Nephron (organoid): ENCODE results near the gene PLAAT4.
A peak's percentile ranks its signal among the peaks of the same experiment; 100 is the strongest.
"Not testable (repeated sequence)": the region's sequence is repeated elsewhere in the genome, so short reads cannot be mapped to it uniquely, and the experiment has no call there.

ENCODE experiments used
- H3K27ac Mint-ChIP-seq, 3 experiments: 2 replicates each; pipeline ENCODE4 v1.8.0; 2020; ENCODE audit warnings: mixed read lengths in 3 of 3, mild to moderate bottlenecking in 2 of 3, moderate library complexity in 1 of 3
- H3K27me3 Mint-ChIP-seq: 2 replicates; pipeline ENCODE4 v1.8.0; 2021; ENCODE audit warnings: low read depth, mild to moderate bottlenecking, moderate library complexity, mixed read lengths
- H3K36me3 Mint-ChIP-seq: 2 replicates; pipeline ENCODE4 v1.8.0; 2020; ENCODE audit warnings: low read depth, mixed read lengths
- H3K4me1 Mint-ChIP-seq: 2 replicates; pipeline ENCODE4 v1.8.0; 2020; ENCODE audit warnings: mixed read lengths
- H3K4me3 Mint-ChIP-seq, 3 experiments: 2 replicates each; pipeline ENCODE4 v1.8.0; 2020; ENCODE audit warnings: mild to moderate bottlenecking in 3 of 3, mixed read lengths in 3 of 3, moderate library complexity in 2 of 3
- H3K9me3 Mint-ChIP-seq: 2 replicates; pipeline ENCODE4 v1.8.0; 2020; ENCODE audit warnings: mixed read lengths
- TF ChIP-seq, protein P1 (sequence below), 3 experiments: fragments of 200-600 bp; sonication (generic); IDR thresholded peaks; one replicate each; pipeline ENCODE4 v1.5.0; 2021; ENCODE audit warnings: antibody characterized with exemption in 3 of 3; ENCODE audit not compliant: unreplicated experiment in 3 of 3

PLAAT4 gene

DNA sequence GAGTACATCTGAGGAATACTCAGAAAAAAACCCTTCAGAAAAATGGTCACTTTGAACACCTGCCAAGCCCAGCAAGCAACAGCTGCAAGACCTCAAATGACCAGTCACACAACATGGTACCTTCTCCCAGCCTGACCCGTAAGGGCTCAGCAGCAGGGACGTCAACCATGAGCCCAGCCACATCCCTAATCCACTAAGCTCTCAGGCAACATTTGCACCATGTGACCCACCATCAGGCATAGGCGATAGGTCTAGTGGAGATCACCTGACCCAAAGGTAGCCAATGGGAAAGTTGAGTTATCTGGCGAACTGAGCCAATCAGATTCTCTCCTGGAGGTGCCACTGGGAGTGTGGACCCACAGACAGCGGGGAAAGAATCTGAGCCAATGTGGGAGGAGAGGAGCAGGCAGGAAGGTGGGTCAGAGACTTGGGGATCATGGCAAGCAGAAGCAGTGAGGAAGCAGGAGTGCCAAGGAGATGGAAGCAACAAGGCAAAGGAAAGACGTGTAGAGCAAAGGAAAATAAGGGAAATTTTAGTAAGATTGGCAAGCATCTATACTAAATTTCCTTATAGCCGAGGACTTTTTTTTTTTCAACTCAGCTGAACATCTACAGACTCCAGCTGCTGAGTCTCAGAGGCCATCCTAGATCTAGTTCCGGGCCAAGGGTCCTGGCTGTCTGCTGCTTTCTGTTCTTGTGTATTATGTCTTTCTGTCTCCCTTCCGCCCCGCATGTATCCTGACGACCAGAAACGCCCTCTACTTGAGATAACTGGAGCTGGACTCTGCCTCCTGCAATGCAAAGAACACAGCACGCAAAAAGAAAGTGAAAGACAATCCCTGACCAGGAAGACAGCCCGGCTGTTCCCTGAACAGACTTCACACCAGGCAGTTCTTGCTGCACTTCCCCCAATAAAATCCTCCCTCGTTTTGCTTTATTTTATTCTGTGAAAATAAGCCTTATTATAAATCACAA, 37.6 kb downstream of the PLAAT4 start:
- Mint-ChIP-seq H3K4me1 (peaks cover 18% of the 10 kb centered on the region), H3K9me3 (peaks cover 8% of the 10 kb centered on the region), H3K36me3 (no peaks in the 10 kb centered on the region), H3K27me3 (no peaks in the 10 kb centered on the region), H3K4me3 (peak overlapping the region in 2 of 3 experiments; percentile 62 to 63), H3K27ac (peak overlapping the region; percentile 79 to 97 (median 95))
- TF ChIP-seq, protein P1, sequence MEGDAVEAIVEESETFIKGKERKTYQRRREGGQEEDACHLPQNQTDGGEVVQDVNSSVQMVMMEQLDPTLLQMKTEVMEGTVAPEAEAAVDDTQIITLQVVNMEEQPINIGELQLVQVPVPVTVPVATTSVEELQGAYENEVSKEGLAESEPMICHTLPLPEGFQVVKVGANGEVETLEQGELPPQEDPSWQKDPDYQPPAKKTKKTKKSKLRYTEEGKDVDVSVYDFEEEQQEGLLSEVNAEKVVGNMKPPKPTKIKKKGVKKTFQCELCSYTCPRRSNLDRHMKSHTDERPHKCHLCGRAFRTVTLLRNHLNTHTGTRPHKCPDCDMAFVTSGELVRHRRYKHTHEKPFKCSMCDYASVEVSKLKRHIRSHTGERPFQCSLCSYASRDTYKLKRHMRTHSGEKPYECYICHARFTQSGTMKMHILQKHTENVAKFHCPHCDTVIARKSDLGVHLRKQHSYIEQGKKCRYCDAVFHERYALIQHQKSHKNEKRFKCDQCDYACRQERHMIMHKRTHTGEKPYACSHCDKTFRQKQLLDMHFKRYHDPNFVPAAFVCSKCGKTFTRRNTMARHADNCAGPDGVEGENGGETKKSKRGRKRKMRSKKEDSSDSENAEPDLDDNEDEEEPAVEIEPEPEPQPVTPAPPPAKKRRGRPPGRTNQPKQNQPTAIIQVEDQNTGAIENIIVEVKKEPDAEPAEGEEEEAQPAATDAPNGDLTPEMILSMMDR (IDR thresholded peaks at IDR 0.05; ENCODE audit: unreplicated experiment in 3 of 3), result no peak

DNA sequence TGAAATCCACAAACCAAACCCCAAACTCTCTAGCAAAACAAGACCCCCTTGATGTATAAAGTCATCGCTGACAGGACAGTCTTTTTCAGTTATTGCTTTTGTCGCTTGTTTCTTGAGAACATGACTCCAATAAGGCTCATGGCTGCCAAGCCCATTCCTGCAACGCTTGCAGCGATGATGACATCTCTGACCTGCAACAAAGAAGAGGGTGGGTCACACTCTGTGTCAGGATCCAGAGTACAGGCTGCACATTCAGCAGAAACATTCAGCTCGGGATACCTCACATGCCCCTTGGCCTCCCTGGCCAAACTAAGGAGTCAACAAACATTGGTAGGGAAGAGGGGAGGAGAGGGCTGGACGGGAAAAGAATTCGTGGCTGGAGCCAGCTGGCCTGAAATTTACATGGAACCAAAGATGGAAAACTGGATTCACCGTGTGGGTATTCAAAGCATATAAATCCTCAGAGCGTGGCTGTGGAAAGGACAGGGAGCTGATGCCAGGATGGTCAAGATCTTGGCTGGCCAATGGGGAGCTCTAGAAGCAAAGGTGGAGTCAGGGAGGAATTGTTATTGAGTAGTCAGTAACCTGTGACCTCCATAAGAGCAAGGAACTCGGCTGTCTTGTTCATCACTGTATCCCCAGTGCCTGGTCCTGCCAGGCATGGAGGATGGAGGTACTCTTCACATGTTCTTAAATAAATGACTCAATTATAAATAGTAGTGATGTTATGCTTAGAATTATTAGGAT, 38.4 kb downstream of the PLAAT4 start:
- Mint-ChIP-seq H3K4me3 (peak overlapping the region in 2 of 3 experiments; percentile 62 to 63), H3K36me3 (no peaks in the 10 kb centered on the region), H3K4me1 (peaks cover 18% of the 10 kb centered on the region), H3K27ac (peak overlapping the region; percentile 79 to 97 (median 95)), H3K9me3 (peaks cover 10% of the 10 kb centered on the region), H3K27me3 (no peaks in the 10 kb centered on the region)
- TF ChIP-seq, protein P1 (IDR thresholded peaks at IDR 0.05; ENCODE audit: unreplicated experiment in 3 of 3), result no peak

DNA sequence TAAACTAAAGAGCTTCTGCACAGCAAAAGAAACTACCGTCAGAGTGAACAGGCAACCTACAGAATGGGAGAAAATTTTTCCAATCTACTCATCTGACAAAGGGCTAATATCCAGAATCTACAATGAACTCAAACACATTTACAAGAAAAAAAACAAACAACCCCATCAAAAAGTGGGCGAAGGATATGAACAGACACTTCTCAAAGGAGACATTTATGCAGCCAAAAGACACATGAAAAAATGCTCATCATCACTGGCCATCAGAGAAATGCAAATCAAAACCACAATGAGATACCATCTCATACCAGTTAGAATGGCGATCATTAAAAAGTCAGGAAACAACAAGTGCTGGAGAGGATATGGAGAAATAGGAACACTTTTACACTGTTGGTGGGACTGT, 42.3 kb downstream of the PLAAT4 start:
- Mint-ChIP-seq H3K27me3 (peaks cover 12% of the 10 kb centered on the region), H3K9me3 (peaks cover 32% of the 10 kb centered on the region), H3K36me3 (peaks cover 12% of the 10 kb centered on the region), H3K4me1 (peaks cover 16% of the 10 kb centered on the region)
- not testable (repeated sequence) for H3K27ac Mint-ChIP-seq, H3K4me3 Mint-ChIP-seq

DNA sequence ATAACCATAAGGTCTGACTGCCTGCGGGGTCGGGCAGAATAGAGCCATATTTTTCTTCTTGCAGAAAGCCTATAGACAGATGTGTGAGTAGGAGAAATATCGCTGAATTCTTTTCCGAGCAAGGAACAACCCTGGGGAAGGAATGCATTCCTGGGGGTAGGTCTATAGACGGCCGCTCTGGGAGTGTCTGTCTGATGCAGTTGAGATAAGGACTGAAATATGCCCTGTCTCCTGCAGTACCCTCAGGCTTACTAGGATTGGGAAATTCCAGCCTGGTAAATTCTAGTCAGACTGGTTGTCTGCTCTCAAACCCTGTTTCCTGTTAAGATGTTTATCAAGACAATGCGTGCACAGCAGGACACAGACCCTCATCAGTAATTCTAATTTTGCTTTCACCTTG, 44.6 kb downstream of the PLAAT4 start:
- Mint-ChIP-seq H3K36me3 (peaks cover 12% of the 10 kb centered on the region), H3K27me3 (peaks cover 12% of the 10 kb centered on the region), H3K9me3 (peaks cover 32% of the 10 kb centered on the region)
- H3K27ac Mint-ChIP-seq, H3K4me3 Mint-ChIP-seq, H3K4me1 Mint-ChIP-seq: not testable (repeated sequence)

DNA sequence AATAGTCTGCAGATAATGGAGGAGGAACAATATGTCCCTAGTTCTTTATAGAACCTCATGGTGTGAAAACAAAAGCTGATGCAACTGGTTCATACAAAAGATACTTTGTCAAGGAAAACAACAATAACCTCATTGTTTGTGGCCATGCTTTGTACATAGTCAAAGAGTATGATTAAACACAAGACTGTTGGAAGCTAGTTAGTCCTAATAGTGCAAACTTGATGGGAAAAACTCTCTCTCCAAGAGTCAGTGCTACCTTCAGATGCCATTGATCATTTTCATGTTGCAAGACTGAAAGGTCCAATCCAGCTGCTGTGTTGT, 46.7 kb downstream of the PLAAT4 start:
- Mint-ChIP-seq H3K27me3 (peaks cover 15% of the 10 kb centered on the region), H3K36me3 (peaks cover 12% of the 10 kb centered on the region), H3K27ac (no peak overlapping the region), H3K4me1 (no peaks in the 10 kb centered on the region), H3K4me3 (no peak overlapping the region), H3K9me3 (peaks cover 24% of the 10 kb centered on the region)
- TF ChIP-seq, protein P1 (IDR thresholded peaks at IDR 0.05; ENCODE audit: unreplicated experiment in 3 of 3), result no peak

DNA sequence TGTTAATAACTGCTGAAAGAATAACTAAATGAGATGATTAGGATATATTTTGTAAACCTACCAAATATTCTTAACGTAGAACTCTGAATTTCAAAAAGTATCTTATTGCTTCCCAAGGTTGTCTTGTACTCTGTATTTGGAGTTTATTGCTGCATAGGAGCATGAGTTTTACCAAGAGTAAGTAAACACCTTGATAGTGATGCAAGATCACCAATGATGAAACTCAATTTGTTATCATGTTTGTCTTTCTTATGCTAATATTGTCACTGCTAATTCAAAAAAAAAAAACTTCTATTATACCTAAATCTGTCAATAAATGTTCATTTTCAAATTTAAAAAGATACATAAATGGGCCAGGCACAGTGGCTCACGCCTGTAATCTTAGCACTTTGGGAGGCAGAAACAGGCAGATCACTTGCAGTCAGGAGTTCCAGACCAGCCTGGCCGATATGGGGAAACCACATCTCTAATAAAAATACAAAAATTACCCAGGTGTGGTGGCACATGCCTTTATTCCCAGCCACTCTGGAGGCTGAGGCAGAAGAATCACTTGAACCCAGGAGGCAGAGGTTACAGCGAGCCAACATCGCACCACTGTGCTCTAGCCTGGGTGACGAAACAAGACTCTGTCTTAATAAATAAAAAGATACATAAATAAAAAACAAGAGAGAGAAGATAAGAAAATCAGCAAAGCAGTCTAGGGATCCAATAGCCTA, 50.0 kb downstream of the PLAAT4 start:
- H3K4me1 Mint-ChIP-seq, result no peaks in the 10 kb centered on the region
- TF ChIP-seq, protein P1 (IDR thresholded peaks at IDR 0.05; ENCODE audit: unreplicated experiment in 3 of 3), result no peak
- no peak overlapping the region for H3K27ac Mint-ChIP-seq
- H3K9me3 Mint-ChIP-seq, result peaks cover 10% of the 10 kb centered on the region
- H3K36me3 Mint-ChIP-seq, result peaks cover 10% of the 10 kb centered on the region
- no peak overlapping the region for H3K4me3 Mint-ChIP-seq
- H3K27me3 Mint-ChIP-seq, result peaks cover 11% of the 10 kb centered on the region
